Measurements from ENCODE around the gene NBAS. TPM values are rescaled to one million over a fixed set of nuclear protein-coding genes. Genes with fewer than 3 reads are reported as not detected.

Gene NBAS
- total and polyA plus RNA-seq, 9 of the 15 experiments (the other 6 are each of a cell fraction or from before 2014, with no cell fraction given), result 15.3 to 94.4 (median 69.9) TPM

DNA sequence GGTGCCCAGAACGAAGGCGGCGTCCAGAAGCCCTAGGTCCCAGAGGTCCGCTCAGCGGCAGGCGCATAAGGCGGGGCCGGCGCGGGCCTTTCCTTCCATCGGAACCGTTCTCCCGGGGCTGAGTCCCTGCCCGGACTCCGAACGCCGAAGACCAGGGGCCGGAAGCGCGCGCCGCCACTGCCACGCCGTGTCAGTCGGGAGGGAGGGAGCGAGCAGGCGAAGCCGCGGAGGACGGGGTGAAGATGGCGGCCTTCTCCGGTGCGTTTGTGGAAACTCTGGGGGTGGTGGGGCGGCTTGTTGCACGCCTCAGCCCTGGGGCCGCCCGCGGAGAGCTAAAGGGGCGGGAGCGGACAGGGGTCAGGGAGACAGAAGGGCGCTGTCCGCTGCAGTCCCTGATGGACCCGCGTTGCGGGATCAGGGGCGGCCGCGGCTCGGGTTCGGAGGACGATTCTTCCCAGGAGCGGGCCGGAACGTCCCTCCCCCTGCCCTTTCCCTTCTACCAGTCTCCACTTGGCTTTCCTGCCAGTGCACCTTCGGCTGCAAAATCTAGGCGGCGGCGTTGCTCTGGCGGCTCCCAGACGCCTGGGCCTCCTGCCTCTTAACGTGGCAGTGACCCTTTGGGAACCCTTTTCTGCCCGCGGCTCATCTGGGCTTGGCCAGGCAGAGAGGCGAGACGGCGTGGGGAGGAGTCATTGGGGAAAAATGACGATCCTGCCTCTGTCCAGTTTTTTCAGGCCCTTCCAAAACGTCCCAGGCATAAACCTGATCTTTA lies 30.7 kb upstream of the NBAS start, which contains the start of gene DDX1 (continued):
- TF ChIP-seq, protein P1, sequence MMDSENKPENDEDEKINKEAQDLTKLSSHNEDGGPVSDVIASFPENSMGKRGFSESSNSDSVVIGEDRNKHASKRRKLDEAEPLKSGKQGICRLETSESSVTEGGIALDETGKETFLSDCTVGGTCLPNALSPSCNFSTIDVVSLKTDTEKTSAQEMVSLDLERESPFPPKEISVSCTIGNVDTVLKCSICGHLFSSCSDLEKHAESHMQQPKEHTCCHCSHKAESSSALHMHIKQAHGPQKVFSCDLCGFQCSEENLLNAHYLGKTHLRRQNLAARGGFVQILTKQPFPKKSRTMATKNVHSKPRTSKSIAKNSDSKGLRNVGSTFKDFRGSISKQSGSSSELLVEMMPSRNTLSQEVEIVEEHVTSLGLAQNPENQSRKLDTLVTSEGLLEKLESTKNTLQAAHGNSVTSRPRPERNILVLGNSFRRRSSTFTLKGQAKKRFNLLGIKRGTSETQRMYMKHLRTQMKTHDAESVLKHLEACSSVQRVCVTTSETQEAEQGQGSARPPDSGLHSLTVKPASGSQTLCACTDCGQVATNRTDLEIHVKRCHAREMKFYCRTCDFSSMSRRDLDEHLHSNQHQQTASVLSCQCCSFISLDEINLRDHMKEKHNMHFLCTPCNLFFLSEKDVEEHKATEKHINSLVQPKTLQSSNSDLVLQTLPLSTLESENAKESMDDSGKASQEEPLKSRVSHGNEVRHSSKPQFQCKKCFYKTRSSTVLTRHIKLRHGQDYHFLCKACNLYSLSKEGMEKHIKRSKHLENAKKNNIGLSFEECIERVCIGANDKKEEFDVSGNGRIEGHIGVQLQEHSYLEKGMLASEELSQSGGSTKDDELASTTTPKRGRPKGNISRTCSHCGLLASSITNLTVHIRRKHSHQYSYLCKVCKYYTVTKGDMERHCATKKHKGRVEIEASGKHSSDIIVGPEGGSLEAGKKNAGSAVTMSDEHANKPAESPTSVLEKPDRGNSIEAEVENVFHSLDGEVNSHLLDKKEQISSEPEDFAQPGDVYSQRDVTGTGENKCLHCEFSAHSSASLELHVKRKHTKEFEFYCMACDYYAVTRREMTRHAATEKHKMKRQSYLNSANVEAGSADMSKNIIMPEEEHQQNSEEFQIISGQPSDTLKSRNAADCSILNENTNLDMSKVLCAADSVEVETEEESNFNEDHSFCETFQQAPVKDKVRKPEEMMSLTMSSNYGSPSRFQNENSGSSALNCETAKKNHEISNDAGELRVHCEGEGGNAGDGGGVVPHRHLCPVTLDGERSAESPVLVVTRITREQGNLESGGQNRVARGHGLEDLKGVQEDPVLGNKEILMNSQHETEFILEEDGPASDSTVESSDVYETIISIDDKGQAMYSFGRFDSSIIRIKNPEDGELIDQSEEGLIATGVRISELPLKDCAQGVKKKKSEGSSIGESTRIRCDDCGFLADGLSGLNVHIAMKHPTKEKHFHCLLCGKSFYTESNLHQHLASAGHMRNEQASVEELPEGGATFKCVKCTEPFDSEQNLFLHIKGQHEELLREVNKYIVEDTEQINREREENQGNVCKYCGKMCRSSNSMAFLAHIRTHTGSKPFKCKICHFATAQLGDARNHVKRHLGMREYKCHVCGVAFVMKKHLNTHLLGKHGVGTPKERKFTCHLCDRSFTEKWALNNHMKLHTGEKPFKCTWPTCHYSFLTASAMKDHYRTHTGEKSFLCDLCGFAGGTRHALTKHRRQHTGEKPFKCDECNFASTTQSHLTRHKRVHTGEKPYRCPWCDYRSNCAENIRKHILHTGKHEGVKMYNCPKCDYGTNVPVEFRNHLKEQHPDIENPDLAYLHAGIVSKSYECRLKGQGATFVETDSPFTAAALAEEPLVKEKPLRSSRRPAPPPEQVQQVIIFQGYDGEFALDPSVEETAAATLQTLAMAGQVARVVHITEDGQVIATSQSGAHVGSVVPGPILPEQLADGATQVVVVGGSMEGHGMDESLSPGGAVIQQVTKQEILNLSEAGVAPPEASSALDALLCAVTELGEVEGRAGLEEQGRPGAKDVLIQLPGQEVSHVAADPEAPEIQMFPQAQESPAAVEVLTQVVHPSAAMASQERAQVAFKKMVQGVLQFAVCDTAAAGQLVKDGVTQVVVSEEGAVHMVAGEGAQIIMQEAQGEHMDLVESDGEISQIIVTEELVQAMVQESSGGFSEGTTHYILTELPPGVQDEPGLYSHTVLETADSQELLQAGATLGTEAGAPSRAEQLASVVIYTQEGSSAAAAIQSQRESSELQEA (IDR thresholded peaks at IDR 0.05; ENCODE audit: low read depth), result no peak
- TF ChIP-seq TEAD2 (tag; IDR thresholded peaks at IDR 0.05) (no peak), NCOR1 (IDR thresholded peaks at IDR 0.05) (peak; percentile 49), MED1 (CRISPR knock-in tag; IDR thresholded peaks at IDR 0.05; ENCODE audit: borderline replicate concordance) (no peak), ZBTB17 (CRISPR knock-in tag; IDR thresholded peaks at IDR 0.05) (no peak), PHF21A (IDR thresholded peaks at IDR 0.05; ENCODE audit: borderline replicate concordance, low read depth) (peak; percentile 54; the same call in 1 of the 2 replicates), BMI1 (IDR thresholded peaks at IDR 0.05; ENCODE audit: low read length) (no peak), FIP1L1 (IDR thresholded peaks at IDR 0.05; ENCODE audit: low read depth, low read length, poor library complexity, severe bottlenecking) (peak; percentile 98), ZBED1 (IDR thresholded peaks at IDR 0.05) (peak; percentile 46; the same call in 1 of the 2 replicates), ZNF311 (CRISPR knock-in tag; IDR thresholded peaks at IDR 0.05) (no peak), CREM (IDR thresholded peaks at IDR 0.05; ENCODE audit: low read depth) (peak; percentile 85), MEF2A (IDR thresholded peaks at IDR 0.05; ENCODE audit: control insufficient read depth, low read depth, low read length) (no peak)
- TF ChIP-seq, protein P2, sequence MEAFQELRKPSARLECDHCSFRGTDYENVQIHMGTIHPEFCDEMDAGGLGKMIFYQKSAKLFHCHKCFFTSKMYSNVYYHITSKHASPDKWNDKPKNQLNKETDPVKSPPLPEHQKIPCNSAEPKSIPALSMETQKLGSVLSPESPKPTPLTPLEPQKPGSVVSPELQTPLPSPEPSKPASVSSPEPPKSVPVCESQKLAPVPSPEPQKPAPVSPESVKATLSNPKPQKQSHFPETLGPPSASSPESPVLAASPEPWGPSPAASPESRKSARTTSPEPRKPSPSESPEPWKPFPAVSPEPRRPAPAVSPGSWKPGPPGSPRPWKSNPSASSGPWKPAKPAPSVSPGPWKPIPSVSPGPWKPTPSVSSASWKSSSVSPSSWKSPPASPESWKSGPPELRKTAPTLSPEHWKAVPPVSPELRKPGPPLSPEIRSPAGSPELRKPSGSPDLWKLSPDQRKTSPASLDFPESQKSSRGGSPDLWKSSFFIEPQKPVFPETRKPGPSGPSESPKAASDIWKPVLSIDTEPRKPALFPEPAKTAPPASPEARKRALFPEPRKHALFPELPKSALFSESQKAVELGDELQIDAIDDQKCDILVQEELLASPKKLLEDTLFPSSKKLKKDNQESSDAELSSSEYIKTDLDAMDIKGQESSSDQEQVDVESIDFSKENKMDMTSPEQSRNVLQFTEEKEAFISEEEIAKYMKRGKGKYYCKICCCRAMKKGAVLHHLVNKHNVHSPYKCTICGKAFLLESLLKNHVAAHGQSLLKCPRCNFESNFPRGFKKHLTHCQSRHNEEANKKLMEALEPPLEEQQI (IDR thresholded peaks at IDR 0.05), result peak; percentile 90
- TF ChIP-seq, protein P3, sequence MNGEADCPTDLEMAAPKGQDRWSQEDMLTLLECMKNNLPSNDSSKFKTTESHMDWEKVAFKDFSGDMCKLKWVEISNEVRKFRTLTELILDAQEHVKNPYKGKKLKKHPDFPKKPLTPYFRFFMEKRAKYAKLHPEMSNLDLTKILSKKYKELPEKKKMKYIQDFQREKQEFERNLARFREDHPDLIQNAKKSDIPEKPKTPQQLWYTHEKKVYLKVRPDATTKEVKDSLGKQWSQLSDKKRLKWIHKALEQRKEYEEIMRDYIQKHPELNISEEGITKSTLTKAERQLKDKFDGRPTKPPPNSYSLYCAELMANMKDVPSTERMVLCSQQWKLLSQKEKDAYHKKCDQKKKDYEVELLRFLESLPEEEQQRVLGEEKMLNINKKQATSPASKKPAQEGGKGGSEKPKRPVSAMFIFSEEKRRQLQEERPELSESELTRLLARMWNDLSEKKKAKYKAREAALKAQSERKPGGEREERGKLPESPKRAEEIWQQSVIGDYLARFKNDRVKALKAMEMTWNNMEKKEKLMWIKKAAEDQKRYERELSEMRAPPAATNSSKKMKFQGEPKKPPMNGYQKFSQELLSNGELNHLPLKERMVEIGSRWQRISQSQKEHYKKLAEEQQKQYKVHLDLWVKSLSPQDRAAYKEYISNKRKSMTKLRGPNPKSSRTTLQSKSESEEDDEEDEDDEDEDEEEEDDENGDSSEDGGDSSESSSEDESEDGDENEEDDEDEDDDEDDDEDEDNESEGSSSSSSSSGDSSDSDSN (IDR thresholded peaks at IDR 0.05; ENCODE audit: borderline replicate concordance in 1 of 2, low read depth in 2 of 2, low read length in 2 of 2), result peak; percentile 86 to 96; a peak in 3 of 4 replicates
- TF ChIP-seq, protein P4, sequence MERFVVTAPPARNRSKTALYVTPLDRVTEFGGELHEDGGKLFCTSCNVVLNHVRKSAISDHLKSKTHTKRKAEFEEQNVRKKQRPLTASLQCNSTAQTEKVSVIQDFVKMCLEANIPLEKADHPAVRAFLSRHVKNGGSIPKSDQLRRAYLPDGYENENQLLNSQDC (CRISPR knock-in tag; IDR thresholded peaks at IDR 0.05), result peak; percentile 67; the same call in 1 of the 2 replicates

All from K562 (cell line).